H54 (cell line): ENCODE data around the gene CPA4.

Source experiments
- DNase-seq: peaks from one replicate; pipeline ENCODE4 v3.0.0; 2011; ENCODE audit warnings: low spot score, mixed read lengths; ENCODE audit not compliant: insufficient read length
- FAIRE-seq: peaks from 3 replicates; lab custom pipeline; 2011; peaks lifted over from hg19 to GRCh38; lab: Jason Lieb, UNC
- POLR2A ChIP-seq: IDR thresholded peaks from 2 replicates; pipeline ENCODE4 v1.6.1; 2011; ENCODE audit warnings: low read depth, mild to moderate bottlenecking, low read length

CPA4 gene

GRCh38 chr7:130270947-130271800, 21.8 kb upstream of the CPA4 start:
- DNase-seq (no peak), FAIRE-seq (no peak)
- no peak for TF ChIP-seq POLR2A

GRCh38 chr7:130272381-130273080, 20.4 kb upstream of the CPA4 start:
- FAIRE-seq (no peak), DNase-seq (no peak)
- TF ChIP-seq POLR2A, result no peak

GRCh38 chr7:130273081-130273932, 19.7 kb upstream of the CPA4 start:
- TF ChIP-seq POLR2A, result no peak
- DNase-seq (no peak), FAIRE-seq (no peak)

GRCh38 chr7:130273933-130274255, 19.1 kb upstream of the CPA4 start:
- FAIRE-seq, result no peak
- no peak for DNase-seq
- TF ChIP-seq POLR2A, result no peak

- DNase-seq (no peak), FAIRE-seq (no peak)
- TF ChIP-seq POLR2A, result no peak
These were observed 18.7 kb upstream of the CPA4 start for GRCh38 chr7:130274296-130274695.

GRCh38 chr7:130274983-130275591, 17.9 kb upstream of the CPA4 start:
- FAIRE-seq, result no peak
- no peak for DNase-seq
- TF ChIP-seq POLR2A, result no peak

- FAIRE-seq (no peak), DNase-seq (no peak)
- no peak for TF ChIP-seq POLR2A
These were observed 17.1 kb upstream of the CPA4 start for GRCh38 chr7:130275826-130276297.

GRCh38 chr7:130276796-130277762, 15.9 kb upstream of the CPA4 start:
- no peak for DNase-seq
- no peak for FAIRE-seq
- TF ChIP-seq POLR2A, result no peak

- no peak for FAIRE-seq
- no peak for TF ChIP-seq POLR2A
These were observed 15.0 kb upstream of the CPA4 start for GRCh38 chr7:130277763-130278643.

GRCh38 chr7:130278860-130279259, 14.1 kb upstream of the CPA4 start:
- no peak for FAIRE-seq
- no peak for TF ChIP-seq POLR2A
- DNase-seq, result no peak

More at GRCh38 chr7:130277763-130278643, 15.0 kb upstream of the CPA4 start:
- no peak for DNase-seq

- no peak for TF ChIP-seq POLR2A
- no peak for DNase-seq
These were observed 13.7 kb upstream of the CPA4 start for GRCh38 chr7:130279286-130279685.

More at GRCh38 chr7:130279286-130279685, 13.7 kb upstream of the CPA4 start:
- FAIRE-seq, result no peak
